ENCODE measurements around the gene DCXR. TPM values are rescaled to one million over a fixed set of nuclear protein-coding genes. Genes with fewer than 3 reads are reported as not detected.

DCXR gene
- total and polyA plus RNA-seq, 10 of the 15 experiments (the other 5 are each of a cell fraction or from before 2014, with no cell fraction given) = 12.3 to 139 (median 88.9) TPM

DNA sequence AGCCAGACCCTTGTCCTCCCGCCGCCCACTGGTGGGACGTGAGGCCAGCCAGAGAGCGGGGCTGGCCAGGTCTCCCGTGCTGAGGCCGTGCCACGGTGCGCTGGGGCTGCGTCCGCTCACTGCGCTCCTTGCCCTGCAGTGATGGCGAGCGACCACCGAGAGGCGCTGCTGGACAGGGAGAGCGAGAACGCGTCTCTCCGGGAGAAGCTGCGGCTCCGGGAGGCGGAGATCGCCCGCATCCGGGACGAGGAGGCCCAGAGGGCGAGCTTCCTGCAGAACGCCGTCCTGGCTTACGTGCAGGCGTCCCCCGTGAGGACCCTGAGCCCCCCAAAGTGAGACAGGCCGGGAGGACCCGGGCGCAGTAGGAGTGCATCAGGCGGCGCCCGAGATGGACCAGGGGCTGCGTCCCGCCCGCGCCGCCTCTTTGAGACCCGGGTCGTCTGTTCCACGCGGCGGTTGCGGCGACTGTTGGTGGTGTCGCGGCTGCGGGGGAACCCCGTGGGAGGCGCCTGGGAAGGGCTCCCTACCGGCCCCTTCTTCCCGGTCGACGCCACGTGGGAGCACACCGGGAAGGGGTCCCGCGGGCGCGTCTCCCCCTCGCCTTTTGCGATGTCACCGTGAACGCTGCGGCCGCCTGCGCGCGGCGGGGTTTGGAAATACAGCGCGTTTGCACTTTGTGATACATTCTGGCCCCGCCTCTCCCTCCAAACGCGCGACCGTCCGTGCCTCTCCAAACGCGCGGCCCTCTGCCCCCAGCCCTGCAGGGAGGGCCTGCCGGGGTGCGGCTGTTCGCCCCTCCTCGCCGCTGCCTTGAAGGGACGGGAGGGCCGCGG, 6.8 kb downstream of the DCXR start (continued):
- TF ChIP-seq, protein P1, sequence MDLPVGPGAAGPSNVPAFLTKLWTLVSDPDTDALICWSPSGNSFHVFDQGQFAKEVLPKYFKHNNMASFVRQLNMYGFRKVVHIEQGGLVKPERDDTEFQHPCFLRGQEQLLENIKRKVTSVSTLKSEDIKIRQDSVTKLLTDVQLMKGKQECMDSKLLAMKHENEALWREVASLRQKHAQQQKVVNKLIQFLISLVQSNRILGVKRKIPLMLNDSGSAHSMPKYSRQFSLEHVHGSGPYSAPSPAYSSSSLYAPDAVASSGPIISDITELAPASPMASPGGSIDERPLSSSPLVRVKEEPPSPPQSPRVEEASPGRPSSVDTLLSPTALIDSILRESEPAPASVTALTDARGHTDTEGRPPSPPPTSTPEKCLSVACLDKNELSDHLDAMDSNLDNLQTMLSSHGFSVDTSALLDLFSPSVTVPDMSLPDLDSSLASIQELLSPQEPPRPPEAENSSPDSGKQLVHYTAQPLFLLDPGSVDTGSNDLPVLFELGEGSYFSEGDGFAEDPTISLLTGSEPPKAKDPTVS (IDR thresholded peaks at IDR 0.05; ENCODE audit: low read depth, low read length) = no peak
- TF ChIP-seq MXI1 (IDR thresholded peaks at IDR 0.05; ENCODE audit: low read depth, low read length) (peak; percentile 41; the same call in 1 of the 2 replicates), POLR2A (IDR thresholded peaks at IDR 0.05; ENCODE audit: low read depth, low read length) (no peak), RBBP5 (conservative IDR thresholded peaks at IDR 0.05) (no peak), ZNF207 (IDR thresholded peaks at IDR 0.05; ENCODE audit: borderline replicate concordance) (no peak), NFYB (IDR thresholded peaks at IDR 0.05; ENCODE audit: insufficient read depth, low read depth, low read length) (no peak), CHD1 (IDR thresholded peaks at IDR 0.05; ENCODE audit: low read depth, low read length) (no peak), SIX5 (IDR thresholded peaks at IDR 0.05; ENCODE audit: low read depth, low read length, severe bottlenecking) (no peak)
- TF ChIP-seq, protein P2, sequence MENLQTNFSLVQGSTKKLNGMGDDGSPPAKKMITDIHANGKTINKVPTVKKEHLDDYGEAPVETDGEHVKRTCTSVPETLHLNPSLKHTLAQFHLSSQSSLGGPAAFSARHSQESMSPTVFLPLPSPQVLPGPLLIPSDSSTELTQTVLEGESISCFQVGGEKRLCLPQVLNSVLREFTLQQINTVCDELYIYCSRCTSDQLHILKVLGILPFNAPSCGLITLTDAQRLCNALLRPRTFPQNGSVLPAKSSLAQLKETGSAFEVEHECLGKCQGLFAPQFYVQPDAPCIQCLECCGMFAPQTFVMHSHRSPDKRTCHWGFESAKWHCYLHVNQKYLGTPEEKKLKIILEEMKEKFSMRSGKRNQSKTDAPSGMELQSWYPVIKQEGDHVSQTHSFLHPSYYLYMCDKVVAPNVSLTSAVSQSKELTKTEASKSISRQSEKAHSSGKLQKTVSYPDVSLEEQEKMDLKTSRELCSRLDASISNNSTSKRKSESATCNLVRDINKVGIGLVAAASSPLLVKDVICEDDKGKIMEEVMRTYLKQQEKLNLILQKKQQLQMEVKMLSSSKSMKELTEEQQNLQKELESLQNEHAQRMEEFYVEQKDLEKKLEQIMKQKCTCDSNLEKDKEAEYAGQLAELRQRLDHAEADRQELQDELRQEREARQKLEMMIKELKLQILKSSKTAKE (IDR thresholded peaks at IDR 0.05; ENCODE audit: low read depth, poor library complexity, severe bottlenecking) = no peak
- TF ChIP-seq, protein P3, sequence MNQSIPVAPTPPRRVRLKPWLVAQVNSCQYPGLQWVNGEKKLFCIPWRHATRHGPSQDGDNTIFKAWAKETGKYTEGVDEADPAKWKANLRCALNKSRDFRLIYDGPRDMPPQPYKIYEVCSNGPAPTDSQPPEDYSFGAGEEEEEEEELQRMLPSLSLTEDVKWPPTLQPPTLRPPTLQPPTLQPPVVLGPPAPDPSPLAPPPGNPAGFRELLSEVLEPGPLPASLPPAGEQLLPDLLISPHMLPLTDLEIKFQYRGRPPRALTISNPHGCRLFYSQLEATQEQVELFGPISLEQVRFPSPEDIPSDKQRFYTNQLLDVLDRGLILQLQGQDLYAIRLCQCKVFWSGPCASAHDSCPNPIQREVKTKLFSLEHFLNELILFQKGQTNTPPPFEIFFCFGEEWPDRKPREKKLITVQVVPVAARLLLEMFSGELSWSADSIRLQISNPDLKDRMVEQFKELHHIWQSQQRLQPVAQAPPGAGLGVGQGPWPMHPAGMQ (IDR thresholded peaks at IDR 0.05; ENCODE audit: borderline replicate concordance) = no peak
- TF ChIP-seq, protein P4, sequence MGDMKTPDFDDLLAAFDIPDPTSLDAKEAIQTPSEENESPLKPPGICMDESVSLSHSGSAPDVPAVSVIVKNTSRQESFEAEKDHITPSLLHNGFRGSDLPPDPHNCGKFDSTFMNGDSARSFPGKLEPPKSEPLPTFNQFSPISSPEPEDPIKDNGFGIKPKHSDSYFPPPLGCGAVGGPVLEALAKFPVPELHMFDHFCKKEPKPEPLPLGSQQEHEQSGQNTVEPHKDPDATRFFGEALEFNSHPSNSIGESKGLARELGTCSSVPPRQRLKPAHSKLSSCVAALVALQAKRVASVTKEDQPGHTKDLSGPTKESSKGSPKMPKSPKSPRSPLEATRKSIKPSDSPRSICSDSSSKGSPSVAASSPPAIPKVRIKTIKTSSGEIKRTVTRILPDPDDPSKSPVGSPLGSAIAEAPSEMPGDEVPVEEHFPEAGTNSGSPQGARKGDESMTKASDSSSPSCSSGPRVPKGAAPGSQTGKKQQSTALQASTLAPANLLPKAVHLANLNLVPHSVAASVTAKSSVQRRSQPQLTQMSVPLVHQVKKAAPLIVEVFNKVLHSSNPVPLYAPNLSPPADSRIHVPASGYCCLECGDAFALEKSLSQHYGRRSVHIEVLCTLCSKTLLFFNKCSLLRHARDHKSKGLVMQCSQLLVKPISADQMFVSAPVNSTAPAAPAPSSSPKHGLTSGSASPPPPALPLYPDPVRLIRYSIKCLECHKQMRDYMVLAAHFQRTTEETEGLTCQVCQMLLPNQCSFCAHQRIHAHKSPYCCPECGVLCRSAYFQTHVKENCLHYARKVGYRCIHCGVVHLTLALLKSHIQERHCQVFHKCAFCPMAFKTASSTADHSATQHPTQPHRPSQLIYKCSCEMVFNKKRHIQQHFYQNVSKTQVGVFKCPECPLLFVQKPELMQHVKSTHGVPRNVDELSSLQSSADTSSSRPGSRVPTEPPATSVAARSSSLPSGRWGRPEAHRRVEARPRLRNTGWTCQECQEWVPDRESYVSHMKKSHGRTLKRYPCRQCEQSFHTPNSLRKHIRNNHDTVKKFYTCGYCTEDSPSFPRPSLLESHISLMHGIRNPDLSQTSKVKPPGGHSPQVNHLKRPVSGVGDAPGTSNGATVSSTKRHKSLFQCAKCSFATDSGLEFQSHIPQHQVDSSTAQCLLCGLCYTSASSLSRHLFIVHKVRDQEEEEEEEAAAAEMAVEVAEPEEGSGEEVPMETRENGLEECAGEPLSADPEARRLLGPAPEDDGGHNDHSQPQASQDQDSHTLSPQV (IDR thresholded peaks at IDR 0.05) = no peak
- TF ChIP-seq, protein P5, sequence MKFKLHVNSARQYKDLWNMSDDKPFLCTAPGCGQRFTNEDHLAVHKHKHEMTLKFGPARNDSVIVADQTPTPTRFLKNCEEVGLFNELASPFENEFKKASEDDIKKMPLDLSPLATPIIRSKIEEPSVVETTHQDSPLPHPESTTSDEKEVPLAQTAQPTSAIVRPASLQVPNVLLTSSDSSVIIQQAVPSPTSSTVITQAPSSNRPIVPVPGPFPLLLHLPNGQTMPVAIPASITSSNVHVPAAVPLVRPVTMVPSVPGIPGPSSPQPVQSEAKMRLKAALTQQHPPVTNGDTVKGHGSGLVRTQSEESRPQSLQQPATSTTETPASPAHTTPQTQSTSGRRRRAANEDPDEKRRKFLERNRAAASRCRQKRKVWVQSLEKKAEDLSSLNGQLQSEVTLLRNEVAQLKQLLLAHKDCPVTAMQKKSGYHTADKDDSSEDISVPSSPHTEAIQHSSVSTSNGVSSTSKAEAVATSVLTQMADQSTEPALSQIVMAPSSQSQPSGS (IDR thresholded peaks at IDR 0.05; ENCODE audit: low read length) = no peak
- TF ChIP-seq, protein P6, sequence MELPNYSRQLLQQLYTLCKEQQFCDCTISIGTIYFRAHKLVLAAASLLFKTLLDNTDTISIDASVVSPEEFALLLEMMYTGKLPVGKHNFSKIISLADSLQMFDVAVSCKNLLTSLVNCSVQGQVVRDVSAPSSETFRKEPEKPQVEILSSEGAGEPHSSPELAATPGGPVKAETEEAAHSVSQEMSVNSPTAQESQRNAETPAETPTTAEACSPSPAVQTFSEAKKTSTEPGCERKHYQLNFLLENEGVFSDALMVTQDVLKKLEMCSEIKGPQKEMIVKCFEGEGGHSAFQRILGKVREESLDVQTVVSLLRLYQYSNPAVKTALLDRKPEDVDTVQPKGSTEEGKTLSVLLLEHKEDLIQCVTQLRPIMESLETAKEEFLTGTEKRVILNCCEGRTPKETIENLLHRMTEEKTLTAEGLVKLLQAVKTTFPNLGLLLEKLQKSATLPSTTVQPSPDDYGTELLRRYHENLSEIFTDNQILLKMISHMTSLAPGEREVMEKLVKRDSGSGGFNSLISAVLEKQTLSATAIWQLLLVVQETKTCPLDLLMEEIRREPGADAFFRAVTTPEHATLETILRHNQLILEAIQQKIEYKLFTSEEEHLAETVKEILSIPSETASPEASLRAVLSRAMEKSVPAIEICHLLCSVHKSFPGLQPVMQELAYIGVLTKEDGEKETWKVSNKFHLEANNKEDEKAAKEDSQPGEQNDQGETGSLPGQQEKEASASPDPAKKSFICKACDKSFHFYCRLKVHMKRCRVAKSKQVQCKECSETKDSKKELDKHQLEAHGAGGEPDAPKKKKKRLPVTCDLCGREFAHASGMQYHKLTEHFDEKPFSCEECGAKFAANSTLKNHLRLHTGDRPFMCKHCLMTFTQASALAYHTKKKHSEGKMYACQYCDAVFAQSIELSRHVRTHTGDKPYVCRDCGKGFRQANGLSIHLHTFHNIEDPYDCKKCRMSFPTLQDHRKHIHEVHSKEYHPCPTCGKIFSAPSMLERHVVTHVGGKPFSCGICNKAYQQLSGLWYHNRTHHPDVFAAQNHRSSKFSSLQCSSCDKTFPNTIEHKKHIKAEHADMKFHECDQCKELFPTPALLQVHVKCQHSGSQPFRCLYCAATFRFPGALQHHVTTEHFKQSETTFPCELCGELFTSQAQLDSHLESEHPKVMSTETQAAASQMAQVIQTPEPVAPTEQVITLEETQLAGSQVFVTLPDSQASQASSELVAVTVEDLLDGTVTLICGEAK (IDR thresholded peaks at IDR 0.05; ENCODE audit: borderline replicate concordance) = no peak
